NCI-H69 (cell line): ENCODE results near the gene PAPPA.

Experiments used
- DNase-seq: peaks from one replicate; lab custom pipeline; 2025; lab: John Stamatoyannopoulos, UW

Gene PAPPA, protein sequence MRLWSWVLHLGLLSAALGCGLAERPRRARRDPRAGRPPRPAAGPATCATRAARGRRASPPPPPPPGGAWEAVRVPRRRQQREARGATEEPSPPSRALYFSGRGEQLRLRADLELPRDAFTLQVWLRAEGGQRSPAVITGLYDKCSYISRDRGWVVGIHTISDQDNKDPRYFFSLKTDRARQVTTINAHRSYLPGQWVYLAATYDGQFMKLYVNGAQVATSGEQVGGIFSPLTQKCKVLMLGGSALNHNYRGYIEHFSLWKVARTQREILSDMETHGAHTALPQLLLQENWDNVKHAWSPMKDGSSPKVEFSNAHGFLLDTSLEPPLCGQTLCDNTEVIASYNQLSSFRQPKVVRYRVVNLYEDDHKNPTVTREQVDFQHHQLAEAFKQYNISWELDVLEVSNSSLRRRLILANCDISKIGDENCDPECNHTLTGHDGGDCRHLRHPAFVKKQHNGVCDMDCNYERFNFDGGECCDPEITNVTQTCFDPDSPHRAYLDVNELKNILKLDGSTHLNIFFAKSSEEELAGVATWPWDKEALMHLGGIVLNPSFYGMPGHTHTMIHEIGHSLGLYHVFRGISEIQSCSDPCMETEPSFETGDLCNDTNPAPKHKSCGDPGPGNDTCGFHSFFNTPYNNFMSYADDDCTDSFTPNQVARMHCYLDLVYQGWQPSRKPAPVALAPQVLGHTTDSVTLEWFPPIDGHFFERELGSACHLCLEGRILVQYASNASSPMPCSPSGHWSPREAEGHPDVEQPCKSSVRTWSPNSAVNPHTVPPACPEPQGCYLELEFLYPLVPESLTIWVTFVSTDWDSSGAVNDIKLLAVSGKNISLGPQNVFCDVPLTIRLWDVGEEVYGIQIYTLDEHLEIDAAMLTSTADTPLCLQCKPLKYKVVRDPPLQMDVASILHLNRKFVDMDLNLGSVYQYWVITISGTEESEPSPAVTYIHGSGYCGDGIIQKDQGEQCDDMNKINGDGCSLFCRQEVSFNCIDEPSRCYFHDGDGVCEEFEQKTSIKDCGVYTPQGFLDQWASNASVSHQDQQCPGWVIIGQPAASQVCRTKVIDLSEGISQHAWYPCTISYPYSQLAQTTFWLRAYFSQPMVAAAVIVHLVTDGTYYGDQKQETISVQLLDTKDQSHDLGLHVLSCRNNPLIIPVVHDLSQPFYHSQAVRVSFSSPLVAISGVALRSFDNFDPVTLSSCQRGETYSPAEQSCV (N-terminal part only)

DNA sequence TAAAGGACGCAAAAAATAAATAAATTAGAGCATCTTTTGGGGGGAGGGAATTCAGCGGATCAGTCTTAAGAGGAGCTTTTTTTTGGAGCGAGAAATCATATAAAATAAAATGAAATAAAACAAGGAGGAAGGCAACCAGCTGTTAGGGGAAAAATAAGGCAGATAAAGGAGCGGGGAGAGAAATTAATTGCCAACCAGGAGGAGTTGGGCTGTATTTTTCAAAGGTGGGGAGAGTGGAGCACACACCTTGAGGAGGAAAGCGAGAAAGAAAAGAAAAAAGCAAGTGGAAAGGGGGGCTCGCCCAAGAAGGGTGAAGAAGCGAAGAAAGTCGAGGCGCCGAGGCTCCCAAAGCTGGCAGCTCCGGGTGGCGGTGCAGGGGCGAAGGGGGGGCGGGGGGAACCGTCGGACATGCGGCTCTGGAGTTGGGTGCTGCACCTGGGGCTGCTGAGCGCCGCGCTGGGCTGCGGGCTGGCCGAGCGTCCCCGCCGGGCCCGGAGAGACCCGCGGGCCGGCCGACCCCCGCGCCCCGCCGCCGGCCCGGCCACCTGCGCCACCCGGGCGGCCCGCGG, at the start of gene PAPPA:
TSS of gene PAPPA (plus strand) at position 27 of the 569 bp plus-strand sequence. CDS start at position 409, 382 bp downstream.
- DNase-seq: peak; percentile 57

DNA sequence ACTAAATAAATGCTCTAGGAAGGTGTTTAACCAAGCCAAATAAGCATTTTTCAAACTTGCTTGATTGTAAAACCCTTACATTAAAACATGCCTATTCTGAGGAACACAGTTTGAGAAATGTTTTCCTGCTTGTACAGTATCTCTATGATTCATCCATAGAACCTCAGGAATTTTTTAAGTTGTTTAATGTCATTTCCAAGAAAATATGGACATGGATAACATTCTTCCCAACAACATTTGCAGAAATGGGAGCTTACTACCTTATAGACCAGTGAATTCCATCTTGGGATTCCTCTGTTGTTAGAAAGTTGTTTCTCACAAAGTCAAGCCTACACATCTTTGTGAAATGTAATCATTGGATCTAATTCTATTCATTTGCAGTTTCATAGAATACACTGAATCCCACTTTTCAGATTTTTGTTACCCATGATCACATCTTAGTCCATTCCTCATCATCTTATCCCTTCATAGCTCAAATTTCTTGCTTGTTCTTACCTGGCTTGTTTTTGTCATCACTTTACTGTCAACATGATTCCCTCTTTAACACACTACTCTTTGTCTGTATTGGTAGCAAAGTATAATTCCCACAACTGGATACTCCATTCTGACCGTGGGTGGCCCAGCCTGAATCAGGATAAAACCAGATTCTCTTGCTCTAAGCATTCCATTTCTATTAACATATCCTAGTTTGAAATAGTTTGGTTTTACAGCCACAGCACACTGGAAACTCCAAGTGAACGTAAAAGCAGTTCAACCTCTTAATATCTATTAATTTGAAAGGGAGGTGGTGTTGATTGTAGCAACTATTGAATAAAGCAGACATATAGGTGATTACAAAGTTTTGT, 49.4 kb upstream of the PAPPA start:
- DNase-seq: no peak

DNA sequence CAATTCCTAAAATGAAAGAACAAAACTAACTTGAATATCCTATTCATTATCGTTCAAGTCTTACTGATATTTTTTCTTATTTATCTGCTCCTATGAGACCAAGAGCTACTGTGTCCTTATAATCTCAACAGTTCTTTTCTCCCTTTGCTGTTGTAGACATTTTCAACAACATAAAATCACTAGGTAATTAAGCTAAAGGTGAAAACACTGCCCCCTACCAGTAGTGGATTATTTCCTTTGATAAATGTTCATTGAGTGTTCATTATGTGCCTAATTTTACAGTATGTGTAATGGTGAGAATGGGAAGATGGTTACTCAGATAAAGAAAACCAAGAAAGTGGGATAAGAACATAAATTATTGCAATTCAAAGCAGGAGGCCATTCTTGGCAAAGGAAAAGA, 41.4 kb upstream of the PAPPA start:
- peak; percentile 46 for DNase-seq

DNA sequence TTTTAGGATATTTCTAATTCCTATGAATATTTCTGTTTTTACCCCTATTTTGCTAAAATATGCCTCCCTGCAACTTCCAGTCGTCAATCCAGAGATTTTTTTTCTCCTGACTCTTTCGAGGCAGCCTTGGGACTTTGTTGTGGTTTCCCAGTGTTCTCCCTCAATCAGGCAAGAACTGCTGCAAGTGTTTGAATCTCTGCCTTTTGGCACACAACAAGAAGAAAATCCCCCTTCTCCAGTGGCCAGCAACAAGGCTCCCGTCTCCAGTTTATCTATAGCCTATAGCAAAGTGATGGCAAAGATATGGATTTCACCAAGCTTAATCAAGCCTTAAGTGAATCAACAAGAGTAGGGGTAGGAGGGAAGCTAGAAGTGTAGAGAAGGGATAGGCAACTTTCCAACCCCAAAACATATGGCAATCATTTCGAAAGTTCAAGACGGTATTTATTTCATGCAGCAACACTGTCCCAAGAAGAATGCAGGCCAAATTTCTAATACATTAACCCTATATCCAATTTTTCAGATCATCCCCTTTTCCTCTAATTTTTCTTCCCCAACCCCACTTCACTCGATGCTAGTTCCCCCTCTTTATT, 37.7 kb upstream of the PAPPA start:
- no peak for DNase-seq

DNA sequence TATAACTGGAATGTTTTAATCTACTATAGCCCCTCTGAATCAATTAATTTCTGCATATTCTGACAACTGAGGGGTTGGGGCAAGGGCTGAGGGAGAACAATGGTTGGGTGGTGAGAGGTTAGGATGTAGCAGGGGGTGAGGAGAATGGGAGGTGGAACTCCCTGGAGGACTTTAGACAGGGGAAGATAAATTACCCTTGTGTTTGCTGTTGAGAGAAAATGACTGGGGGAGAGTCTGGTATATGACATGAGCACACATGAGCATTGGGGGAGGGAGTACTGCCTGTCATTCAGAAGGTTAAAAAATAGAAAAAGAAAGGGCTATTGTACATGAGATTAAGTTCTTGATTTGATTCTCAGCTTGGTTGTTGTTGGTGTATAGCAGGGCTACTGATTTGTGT, 37.2 kb upstream of the PAPPA start:
- DNase-seq: peak; percentile 87

DNA sequence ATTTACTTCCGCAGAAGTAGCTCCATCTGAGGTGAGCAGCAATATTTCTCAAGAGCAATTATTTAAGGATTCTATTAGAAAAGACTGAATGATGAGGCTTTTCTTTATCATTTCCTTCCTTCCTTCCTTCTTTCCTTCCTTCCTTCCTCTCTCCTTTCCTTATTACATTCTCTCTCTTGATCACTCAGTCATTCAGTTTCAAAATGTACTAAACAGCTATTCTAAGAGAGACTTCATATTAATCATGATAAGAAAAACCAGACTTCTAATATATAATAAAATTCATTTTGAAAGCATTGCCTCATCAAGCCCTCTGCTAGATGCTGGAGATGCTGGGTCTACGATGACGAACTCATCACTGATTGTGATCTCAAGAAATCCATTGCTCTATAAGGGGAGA, 30.4 kb upstream of the PAPPA start:
- no peak for DNase-seq

DNA sequence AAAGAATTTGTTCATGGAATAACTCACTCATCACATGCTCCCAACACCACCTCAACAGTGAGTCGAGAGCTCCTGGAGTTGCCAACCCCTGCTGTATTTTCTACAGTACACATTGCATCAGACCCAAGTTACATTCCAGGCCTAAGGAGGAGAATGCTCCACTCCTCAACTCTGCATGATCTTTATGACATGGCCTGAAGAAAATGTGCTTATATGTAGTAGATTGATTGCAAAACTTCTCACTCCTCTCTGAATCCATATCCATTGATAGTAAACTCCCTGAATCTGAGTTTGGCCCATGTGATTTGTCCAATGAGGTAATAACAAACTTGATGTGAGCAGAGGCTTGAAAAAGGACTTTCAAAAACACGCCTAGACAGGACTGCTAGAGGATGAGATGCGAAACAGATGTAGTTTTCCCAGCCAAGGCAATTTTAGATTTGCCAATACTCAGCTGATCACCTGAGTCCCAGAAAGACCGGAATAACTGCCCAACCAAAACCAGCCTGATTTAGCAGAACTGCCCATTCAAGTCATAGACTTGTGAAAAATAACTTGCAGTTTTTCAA, 29.0 kb upstream of the PAPPA start:
- DNase-seq: no peak

DNA sequence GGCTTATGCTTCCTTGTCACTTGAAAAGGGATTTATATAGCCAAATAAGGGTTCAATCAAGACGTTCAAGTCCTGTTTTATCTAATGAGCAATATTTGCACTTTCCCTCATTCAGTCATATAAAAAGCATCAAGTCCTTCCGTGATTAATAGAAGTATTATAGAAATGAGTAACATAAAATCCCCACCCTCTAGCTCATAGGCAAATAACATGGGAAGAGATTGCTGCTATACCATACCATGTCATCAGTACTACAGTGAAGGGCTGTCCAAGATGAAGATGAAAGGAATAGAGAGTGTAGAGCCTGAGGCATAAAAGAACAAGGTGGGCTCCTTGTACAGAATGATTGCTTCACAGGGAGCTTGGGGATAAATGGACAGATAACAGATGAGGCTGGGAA, 20.4 kb upstream of the PAPPA start:
- no peak for DNase-seq

DNA sequence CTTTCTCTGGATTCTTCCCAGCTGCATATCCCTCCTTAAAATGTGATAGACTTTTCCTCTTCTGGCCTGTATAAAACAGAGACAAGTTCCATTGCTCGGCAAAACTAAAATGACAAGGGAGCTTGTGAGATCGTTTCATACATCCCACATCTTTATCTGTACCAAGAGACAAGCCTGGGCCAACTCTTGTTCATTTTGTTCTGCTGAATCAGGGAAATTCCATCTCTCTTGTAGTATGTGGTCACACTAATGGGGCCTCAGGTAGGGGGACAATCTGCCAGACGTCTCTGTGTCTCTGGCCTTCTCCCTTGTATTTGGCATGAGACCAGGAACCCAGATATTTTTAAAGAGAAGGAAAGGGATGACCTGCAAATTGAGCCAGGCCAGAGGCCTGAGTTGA, 18.6 kb upstream of the PAPPA start:
- no peak for DNase-seq

DNA sequence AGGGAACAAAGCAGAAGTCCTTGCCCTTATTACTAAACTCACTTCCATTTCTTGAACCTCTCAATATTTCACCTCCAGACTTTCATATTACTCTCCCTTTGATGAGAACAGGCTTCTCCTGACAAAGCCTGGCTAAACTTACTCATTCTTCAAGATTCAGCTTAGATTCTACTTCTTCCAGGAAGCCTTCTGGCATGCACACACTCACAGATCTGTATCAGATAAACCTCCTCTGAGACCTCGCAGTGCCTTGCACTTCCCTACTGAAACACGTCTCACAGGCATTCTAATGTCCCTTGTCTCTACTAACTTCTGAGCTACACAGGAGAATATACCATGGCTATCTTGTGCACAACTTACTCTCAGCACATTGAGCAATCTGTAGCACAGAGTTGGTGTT, 16.6 kb upstream of the PAPPA start:
- no peak for DNase-seq

DNA sequence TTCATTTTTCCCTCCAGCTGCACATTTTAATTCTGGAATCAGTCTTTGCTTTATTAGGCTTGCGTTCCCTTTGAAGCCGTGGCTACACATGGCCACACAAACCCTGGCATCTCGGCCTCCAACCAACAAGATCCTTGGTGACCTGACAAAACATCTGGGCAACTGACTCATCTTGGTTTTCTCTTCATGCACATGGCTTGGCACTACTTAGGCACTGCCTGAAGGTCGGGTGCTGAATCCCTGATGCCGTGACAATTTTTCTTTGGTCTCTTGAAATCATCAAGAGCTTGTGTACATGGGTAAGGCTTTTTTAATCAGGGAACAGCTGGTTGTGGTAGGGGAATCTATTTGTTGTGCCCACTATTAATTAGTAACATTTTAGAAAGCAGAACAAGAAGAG, 16.0 kb upstream of the PAPPA start:
- DNase-seq: no peak

DNA sequence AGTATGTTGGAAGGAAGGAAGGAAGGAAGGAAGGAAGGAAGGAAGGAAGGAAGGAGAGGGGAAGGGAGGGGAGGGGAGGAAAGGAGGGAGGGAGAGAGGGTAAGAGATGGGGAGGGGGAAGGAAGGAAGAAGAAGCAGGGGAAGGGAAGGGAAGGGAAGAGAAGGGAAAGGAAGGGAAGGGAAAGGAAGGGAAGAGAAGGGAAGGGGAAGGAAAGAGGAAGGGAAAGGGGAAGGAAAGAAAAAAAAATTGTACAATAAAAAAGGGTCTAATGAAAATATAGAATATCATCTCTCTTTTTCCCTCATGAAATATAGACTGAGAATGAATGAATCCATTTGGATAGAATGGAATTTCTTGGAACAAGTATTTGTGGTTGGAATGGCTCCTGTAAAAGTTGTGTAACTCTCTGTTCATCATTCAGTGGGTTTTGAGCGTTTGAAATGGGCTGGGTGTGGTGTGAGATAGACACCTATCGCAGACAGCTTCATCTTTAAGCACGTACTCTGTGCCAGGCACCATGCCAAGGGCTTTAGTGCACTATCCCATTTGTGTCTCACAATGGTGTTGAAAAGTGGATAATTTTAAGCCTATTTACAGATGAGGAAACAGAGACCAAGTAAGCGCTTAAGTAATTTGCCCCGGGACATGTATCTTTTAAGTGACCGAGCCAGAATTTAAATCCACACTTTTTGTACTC, 11.6 kb upstream of the PAPPA start:
- DNase-seq: peak; percentile 10

DNA sequence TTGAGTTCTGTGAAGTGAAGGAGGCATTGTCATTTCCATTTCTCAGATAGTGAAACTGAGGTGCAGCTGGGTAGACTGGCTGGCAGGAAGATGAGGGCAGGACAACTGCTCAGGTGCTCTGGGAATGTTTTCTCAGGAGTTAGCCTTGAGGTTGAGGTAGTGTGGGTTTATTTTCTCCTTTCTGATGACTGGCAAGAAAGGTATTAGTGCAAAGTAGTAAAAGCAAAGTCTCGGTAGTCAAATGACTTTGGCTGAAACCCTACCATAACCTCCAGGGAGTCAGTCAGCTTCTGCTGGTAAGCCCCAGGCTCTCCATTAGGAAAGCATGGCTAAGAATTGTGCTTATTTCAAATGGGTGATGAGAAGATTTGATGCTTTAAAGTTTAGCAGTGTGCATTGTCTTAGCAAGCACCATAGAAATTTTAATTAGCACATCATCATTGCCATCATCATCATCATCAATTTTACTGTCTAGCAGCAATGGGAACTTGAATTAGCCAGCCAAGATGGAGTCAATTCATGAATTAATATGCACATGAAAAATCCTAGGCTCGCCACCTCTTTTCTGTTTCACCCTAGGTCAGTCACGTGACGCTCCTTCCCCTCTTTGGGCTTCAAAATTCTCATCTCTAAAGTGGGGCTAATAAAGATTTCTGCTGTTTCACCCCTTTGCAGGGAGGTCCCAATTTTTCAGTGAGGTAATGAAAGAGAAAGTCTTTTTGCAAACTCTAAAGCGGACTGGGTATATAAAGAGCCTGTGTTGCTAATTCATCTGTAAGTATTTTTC, 10.7 kb upstream of the PAPPA start:
- no peak for DNase-seq

DNA sequence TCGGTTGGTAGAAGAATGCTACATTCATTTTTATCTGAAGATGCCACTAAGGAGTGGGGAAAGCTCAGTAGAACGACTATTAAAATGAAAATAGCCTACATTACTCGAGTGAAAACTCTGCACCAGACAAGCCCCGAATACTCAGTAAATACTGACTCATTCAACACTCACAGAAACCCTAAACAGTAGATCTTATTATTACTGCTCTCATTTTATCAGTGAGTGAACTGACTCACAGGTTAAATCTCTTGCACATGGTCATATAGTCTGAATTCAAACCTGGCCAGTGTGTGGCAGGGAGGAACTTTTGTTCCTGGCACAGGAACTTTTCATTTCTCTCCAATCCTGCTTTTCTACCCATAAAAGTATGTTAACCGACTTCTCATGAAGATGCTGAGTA, 9.6 kb upstream of the PAPPA start:
- DNase-seq: no peak

DNA sequence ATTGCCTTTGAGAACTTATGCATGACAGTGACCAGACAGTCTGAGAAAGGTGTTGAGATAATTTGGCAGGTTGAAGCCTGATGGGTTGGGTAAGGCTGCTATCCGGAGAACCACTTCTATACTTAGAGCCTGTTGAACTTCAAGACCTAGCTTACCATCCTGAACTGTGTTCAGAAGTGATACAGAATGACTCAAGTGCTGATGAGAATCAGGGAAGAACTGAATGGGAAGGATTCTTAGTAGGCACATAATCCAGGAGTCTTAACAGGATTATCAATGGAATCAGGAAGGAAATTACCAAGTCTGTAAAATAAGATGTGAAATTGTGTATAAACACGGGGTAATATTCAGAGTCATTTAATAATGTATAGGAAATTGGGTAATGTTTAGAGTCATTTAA, 9.0 kb upstream of the PAPPA start:
- DNase-seq: no peak

DNA sequence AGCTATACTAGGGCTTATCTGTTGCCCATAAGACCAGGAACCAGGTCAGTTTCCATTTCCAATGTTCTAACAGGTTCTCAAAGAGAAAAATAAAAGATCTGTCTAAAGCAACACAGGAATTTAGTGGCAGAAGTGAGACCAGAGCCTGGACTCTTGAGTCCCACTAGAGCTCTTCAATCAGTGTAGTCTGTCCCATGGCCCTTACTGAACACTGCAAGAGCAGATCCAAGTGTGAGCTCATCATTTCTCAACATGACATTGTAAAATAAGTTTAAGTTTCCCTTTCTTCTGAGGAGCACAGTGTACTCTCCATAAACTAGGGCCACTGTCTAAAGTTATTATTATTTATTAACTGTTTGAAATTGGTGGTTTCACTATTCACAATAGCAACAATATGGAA, 8.6 kb upstream of the PAPPA start:
- DNase-seq: no peak

DNA sequence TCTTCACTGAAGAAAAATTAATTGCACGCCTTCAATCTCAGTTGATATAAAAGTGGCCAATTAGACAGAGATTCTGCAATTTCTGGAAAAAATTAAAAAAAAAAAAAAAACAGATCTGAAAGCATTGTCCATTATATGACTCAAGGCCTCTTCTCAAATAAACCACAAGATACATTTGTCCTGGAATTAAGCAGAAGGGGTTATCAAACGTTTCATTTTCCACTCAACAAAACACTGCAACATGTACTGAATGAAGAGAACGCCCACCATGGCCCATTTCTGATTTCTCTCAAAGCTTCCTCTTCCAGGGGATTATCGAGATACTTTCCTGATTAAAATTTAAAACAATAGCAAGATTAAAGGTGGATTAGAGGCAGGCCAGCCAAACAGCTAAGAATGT, 5.8 kb upstream of the PAPPA start:
- DNase-seq: no peak

DNA sequence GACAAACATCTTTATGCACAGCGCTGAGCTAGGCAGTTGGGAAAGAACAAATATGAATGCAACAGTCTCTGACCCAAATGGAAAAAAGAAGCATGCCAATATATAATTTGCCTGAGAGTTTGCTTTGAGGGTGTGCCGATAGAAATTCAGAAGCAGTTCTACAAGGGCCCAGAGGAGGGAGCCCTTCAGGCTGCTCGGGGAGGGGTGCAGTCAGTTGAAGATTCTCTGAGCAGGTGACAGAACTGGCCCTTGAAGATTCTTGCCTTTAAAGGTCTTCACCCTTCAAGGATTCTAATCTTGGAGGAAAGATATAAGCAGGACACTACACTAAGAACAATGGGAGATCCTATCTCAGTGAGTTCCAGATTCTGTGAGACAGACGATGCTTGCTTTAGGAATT, 3.7 kb upstream of the PAPPA start:
- peak; percentile 72 for DNase-seq

DNA sequence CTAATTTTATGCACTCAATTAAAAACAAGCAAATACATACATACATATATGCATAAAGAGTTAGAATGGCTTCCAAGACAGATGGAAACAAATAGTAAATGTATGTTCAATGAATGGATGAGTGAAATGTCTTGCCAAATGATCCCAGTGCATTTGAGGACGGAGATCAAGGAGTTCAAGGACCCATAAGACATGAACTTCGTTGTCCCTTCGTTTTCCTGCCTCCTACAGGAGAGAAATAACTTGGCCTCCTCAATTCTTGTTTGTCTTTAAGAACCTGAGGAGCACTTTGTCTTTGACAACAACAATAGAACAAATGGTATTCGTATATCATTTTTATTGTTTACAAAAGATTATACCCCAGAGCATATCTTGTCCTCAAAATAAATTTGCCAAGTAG, 2.4 kb upstream of the PAPPA start:
- no peak for DNase-seq
